Measurements from ENCODE around the gene MDK.

The MDK gene

DNA sequence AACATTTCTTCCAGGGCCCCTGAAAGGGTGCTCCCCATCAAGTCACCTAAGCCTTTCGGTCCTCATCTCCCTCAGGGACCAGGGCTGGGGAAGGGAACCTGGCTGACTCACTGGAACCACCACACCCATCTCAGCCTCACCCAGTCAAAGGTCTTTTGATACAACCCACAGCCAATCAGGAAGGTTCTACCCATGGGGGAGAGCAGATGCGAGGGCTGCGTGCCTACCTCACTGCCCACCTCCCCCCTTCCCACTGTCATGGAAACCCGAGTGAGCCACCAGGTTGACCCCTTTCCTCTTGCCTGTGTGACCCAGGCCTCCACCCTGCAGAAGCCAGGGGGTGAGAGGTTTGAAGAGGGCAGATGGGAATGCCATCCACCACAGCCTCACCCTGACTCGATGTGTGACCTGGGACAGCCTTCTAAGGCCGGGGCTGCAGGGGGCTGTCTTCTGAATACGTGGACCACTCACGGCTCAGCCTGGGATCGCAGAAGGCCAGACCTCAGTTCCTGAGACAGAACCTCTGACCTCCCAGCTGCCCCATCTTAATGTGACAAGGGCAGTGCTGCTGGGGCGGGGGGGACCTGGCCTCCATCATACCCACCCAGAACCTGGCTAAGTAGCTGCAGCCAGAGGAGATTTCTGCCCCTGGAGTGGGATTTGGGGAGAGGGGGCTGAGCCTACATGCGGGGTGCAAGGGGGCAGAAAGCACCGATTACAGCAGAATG lies 2.7 kb downstream of the MDK start:
- DNase-seq: no peak

DNA sequence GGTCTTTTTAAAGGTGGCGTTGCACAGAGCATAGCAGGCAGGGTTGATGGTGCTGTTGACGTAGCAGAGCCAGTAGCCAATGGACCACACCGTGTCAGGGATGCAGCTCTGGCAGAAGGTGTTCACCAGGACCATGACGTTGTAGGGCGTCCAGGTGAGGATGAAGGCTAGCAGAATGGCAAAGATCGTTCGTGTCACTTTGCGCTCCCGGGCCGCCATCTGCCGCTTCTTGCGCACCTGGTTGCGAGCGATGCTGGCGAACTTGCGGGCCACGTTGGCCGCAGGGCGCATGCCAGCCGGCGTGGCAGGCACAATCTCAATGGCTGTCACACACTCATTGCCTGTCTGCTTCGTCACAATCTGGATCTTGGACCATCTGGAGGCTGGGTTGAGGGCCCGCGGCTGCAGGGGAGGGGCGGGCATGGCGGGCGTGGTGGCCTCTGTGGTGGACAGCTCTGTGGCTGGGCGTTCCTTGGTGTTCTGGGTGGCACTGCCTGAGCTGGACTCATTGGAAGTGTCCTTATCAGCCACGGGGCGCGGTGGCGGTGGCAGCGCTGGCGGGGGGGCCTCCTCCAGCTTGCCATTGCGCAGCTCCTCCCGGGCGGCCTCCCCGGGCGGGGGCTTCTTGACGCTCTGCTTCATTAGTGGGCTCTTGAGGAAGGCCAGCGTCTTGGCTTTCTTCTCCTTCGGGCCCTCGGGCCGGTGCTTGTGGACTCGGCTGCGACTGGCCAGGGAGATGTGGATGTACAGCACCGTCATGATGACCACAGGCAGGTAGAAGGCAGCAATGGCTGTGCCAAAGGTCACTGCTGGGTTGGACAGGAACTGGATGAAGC lies 3.9 kb downstream of the MDK start:
- no peak for DNase-seq

- DNase-seq: no peak
Measured at GRCh38 chr11:46386005-46386578, 4.6 kb downstream of the MDK start.

DNA sequence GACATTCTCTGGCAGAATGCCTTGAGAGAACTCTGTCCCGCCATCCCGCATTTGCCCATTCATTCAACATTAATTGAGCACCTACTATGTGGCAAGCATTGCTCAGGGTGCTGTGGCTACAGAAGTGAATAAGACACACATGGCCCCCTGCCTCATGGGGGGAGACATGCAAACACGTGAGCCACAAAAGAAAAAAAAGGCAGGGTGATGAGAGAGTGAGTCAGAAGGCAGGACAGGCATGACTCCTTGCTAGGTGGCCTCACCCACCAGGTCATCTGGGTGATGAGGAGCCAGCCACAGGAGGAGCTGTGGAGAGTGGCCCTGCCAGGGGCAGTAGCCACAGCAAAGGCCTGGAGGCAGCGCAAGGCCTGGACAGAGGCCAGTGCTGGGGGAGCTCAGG lies 5.2 kb downstream of the MDK start:
- no peak for DNase-seq

- DNase-seq: no peak
Measured at GRCh38 chr11:46387456-46387855, 6.0 kb downstream of the MDK start.

GRCh38 chr11:46387919-46388618 lies 6.6 kb downstream of the MDK start:
- no peak for DNase-seq

GRCh38 chr11:46388619-46389449 lies 7.4 kb downstream of the MDK start:
- no peak for DNase-seq

- DNase-seq: peak; percentile 79
Measured at GRCh38 chr11:46389450-46390330, 8.2 kb downstream of the MDK start.

DNA sequence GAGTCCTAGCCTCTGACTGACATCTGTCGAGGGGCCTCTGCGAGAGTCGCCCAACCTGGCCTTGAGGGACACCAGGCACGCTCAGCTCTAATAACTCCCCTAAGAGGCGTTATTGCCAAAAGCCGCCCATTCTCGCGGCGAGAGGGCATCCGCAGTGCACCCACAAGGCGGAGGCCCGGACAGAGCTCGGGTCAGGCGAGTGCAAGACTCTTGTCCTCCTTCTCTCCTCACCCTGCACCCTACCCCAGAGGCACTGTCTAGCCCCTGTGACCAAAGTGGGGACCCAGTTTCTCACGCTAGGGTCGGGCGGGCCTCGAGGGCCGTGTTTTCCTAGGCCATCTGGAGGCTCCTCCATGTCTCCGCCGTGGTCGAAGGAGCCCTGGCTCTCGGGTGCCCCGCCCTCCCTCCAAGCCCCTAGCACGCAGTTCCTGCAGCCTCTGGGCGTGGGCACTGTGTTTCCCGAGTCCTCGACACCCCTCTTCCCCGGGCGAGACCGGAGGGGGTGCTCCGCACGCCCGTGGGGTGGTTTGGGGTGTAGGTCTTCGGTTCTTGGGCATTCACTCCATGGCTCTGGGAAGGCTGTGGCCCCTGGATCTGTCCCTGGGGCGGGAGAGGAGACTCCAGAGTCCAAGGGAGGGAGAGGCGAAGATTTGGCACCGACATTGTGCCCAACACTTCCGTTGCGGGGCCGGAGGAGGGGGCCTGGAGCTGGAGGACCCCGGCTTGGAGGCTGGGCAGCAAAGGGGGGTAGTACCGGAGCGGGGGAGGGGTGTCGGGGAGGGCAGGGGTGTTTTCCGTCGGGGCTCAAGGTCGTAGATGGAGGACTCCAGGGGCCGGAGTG lies 9.1 kb downstream of the MDK start:
- DNase-seq: no peak

- DNase-seq: no peak
Measured at GRCh38 chr11:46391186-46391577, 9.7 kb downstream of the MDK start.

GRCh38 chr11:46391578-46392420 lies 10.3 kb downstream of the MDK start, which contains the start of gene CHRM4:
Gene CHRM4, minus strand, starts transcription at chr11:46391776. Its CDS starts 5,219 bp downstream, at chr11:46386557.
- DNase-seq: peak; percentile 82

GRCh38 chr11:46392421-46393230 lies 11.2 kb downstream of the MDK start:
- peak; percentile 35 for DNase-seq

DNA sequence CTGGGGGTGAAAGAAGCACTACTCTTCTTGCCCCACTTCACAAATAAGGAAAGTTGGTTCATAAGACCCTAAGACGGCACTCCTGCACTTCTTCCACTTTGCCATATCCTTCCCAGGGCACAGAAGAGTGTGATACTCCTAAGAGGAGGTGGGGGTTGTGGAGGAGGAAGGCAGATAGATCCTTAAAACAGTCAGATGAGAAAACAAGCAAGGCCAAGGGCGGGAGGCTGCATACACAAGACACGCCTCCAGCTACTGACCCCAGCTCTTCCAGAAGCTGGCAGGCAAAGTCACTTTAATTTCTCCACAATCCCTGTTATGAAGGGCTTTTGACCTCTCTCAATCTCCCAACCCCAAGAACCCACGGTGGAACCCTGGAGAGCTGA lies 11.8 kb downstream of the MDK start:
- DNase-seq: no peak

DNA sequence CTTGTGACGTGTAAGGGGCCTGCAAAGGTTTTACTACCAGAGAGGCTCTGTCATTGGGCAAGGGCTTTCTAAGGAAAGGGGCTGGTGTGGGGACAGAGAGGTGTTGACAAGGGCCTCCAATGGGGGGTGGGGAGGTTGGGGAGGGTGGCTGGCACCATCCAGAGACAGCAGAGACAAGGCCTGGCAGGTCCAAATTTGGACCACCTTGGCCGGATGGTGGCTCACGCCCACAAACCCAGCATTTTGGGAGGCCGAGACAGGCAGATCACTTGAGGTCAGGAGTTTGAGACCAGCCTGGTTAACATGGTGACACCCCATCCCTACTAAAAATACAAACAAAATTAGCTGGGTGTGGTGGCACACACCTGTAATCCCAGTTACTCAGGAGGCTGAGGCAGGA lies 12.3 kb downstream of the MDK start:
- no peak for DNase-seq

DNA sequence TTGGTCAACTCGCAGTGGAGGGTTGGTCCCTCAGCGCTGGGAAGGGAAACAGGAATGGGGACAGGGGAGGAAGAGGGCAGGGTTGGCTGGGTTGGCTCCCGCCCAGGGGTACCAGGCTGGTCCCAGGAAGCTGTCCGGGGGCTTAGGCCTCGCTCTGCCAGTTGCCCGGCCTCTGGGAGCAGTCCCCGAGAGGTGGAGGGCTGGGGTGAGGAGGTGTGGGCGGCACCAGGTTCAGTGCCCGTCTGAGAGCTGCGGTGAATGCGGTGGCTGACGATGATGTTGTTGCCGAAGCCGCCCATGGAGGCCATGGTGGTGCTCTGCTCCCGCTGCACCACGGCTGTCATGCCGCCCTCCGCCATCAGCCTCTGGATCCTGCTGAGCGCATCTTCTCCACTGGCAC lies 16.1 kb downstream of the MDK start:
- DNase-seq: no peak

DNA sequence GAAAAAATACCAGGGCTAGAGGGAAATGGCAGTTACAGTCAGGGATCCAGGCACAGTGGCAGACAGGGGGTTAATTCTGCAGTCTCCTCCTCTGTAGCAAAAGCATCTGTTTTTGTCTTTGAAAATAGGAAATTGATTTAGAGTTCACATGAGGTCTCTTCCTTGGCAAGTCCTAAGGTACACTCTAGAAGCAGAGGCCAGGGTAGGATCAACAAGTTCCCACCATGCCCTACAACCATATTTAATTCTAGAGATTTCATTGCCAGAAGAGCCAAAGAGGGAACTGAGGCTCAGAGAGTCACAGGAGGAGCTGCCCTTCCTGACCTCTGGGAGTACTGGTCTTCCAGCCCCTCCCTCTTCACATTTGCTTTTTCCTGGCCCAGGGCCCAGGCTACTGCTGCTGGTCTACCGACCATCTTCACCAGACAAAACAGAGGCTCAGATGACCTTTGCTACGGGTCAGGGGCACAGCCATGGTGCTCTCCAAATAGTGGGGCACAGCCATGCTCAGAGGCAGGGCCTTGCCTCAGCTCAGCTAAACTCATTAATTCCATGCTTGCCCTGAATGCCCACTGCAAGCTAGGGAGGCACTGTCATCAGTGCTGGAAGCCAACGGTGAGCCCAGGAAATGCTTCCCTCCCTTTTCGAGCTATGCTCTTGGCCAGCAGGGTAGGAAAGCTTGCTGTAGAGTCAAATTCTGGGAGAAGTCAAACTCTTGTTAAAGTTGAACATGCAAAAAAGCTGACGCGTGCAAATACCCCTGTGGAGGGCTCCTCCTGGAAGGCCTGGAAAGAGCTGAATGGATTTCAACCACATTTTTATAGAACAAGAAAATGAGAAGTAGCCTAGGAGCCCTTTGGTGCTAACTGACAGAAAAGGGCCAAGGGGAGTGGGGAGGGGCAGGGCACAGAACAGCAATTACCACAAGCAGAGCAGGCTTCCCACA lies 21.8 kb downstream of the MDK start:
- DNase-seq: no peak

GRCh38 chr11:46404476-46405017 lies 23.1 kb downstream of the MDK start:
- no peak for DNase-seq

All from NCI-H345 (cell line).